CD14-positive monocyte (primary cell): ENCODE measurements around the gene GRIK2. TPM values are rescaled to one million over a fixed set of nuclear protein-coding genes. Genes with fewer than 3 reads are reported as not detected.

ENCODE experiments used
- DNase-seq, 3 donors: peaks; one replicate each; pipeline ENCODE4 v3.0.0-alpha.2; 2011 to 2022
- H2AFZ ChIP-seq: 2 replicates; pipeline ENCODE4 v1.6.0; 2012; ENCODE audit warnings: mild to moderate bottlenecking, low read depth, low read length, inconsistent platforms; ENCODE audit not compliant: insufficient read depth, poor library complexity, severe bottlenecking
- H3K27ac ChIP-seq, 2 donors: 1 replicate in 1 of 2; 2 replicates in 1 of 2; pipeline ENCODE4 v1.5.1; 2012 to 2013; ENCODE audit warnings: low read length in 2 of 2, control low read depth in 1 of 2, inconsistent platforms in 1 of 2, low read depth in 1 of 2, mild to moderate bottlenecking in 1 of 2
- H3K27me3 ChIP-seq, 2 donors: one replicate each; pipeline versions ENCODE4 v1.6.0 to v1.6.1; 2011 to 2013; ENCODE audit warnings: low read length in 2 of 2; ENCODE audit not compliant: control insufficient read depth in 2 of 2, insufficient read depth in 2 of 2
- H3K36me3 ChIP-seq, 2 donors: replicated peaks in 1 of 2; 1 replicate in 1 of 2; 2 replicates in 1 of 2; pipeline versions ENCODE4 v1.5.1 to v1.6.1; 2012 to 2013; ENCODE audit warnings: low read length in 2 of 2, control low read depth in 1 of 2, inconsistent platforms in 1 of 2, mild to moderate bottlenecking in 1 of 2; ENCODE audit not compliant: insufficient read depth in 2 of 2, control insufficient read depth in 1 of 2
- H3K4me1 ChIP-seq, 2 donors: 1 replicate in 1 of 2; 2 replicates in 1 of 2; pipeline versions ENCODE4 v1.5.1 to v1.6.1; 2012 to 2013; ENCODE audit warnings: low read length in 2 of 2, control low read depth in 1 of 2, inconsistent platforms in 1 of 2, mild to moderate bottlenecking in 1 of 2, moderate library complexity in 1 of 2; ENCODE audit not compliant: insufficient read depth in 2 of 2, control insufficient read depth in 1 of 2
- H3K4me2 ChIP-seq: replicated peaks from 2 replicates; pipeline ENCODE3; 2012; ENCODE audit warnings: low read length, moderate library complexity, mild to moderate bottlenecking; ENCODE audit not compliant: poor library complexity, severe bottlenecking; ENCODE audit errors: extremely low read depth
- H3K4me3 ChIP-seq, 3 experiments: fragments of 200-600 bp in 1 of 3; sonication (generic) in 1 of 3; replicated peaks in 1 of 3; 1 replicate in 2 of 3; 2 replicates in 1 of 3; pipeline ENCODE4 v1.5.1; 2011 to 2013; ENCODE audit warnings: low read length in 3 of 3, mild to moderate bottlenecking in 3 of 3, control low read depth in 2 of 3, low read depth in 2 of 3, inconsistent platforms in 1 of 3, moderate library complexity in 1 of 3
- H3K79me2 ChIP-seq: 2 replicates; pipeline ENCODE4 v1.6.0; 2012; ENCODE audit warnings: mild to moderate bottlenecking, control low read depth, inconsistent platforms, low read length, moderate library complexity; ENCODE audit not compliant: insufficient read depth
- H3K9ac ChIP-seq: 2 replicates; pipeline ENCODE4 v1.6.0; 2017; ENCODE audit warnings: low read length, mild to moderate bottlenecking; ENCODE audit not compliant: insufficient read depth, poor library complexity, severe bottlenecking
- H3K9me3 ChIP-seq, 2 donors: replicated peaks in 1 of 2; 1 replicate in 1 of 2; 2 replicates in 1 of 2; pipeline versions ENCODE4 v1.5.1 to v1.6.1; 2012 to 2013; ENCODE audit warnings: low read length in 2 of 2, control low read depth in 1 of 2; ENCODE audit not compliant: control insufficient read depth in 1 of 2, insufficient read depth in 1 of 2
- H4K20me1 ChIP-seq: 2 replicates; pipeline ENCODE4 v1.6.0; 2012; ENCODE audit warnings: mild to moderate bottlenecking, low read length, control low read depth, moderate library complexity; ENCODE audit not compliant: insufficient read depth
- H3K27ac Mint-ChIP-seq, 7 donors: one replicate each; pipeline ENCODE4 v1.8.0; 2020; ENCODE audit warnings: mild to moderate bottlenecking in 7 of 7, mixed read lengths in 7 of 7, moderate library complexity in 6 of 7, inconsistent platforms in 2 of 7
- H3K27me3 Mint-ChIP-seq, 3 donors: one replicate each; pipeline ENCODE4 v1.8.0; 2021 to 2022; ENCODE audit warnings: low read depth in 3 of 3, mild to moderate bottlenecking in 3 of 3, mixed read lengths in 3 of 3, moderate library complexity in 3 of 3, inconsistent platforms in 1 of 3
- H3K36me3 Mint-ChIP-seq, 2 donors: one replicate each; pipeline ENCODE4 v1.8.0; 2020; ENCODE audit warnings: mixed read lengths in 2 of 2, inconsistent platforms in 1 of 2, mild to moderate bottlenecking in 1 of 2
- H3K4me1 Mint-ChIP-seq: one replicate; pipeline ENCODE4 v1.8.0; 2020; ENCODE audit warnings: mild to moderate bottlenecking, mixed read lengths
- H3K4me3 Mint-ChIP-seq, 2 donors: one replicate each; pipeline ENCODE4 v1.8.0; 2020; ENCODE audit warnings: mild to moderate bottlenecking in 2 of 2, mixed read lengths in 2 of 2, moderate library complexity in 1 of 2
- H3K9me3 Mint-ChIP-seq, 7 donors: one replicate each; pipeline ENCODE4 v1.8.0; 2020 to 2022; ENCODE audit warnings: mixed read lengths in 7 of 7, mild to moderate bottlenecking in 6 of 7, moderate library complexity in 6 of 7, inconsistent platforms in 2 of 7
- CTCF ChIP-seq: fragments of 200-600 bp; IDR thresholded peaks from one replicate; pipeline ENCODE4 v1.8.0; 2022; ENCODE audit warnings: antibody characterized with exemption, mild to moderate bottlenecking
- WGBS: methylation state at CpG from one replicate; pipeline ENCODE4 v1.1.5; 2013; ENCODE audit warnings: missing lambda C conversion rate; ENCODE audit not compliant: insufficient coverage; 5-methylcytosine and 5-hydroxymethylcytosine counted together
- intact Hi-C, 2 donors: fragments of 100-400 bp; cut with micrococcal nuclease; formaldehyde crosslinking; loops; one replicate each; pipeline versions ENCODE4 v1.15.0 to v1.15.1; 2023
- polyA plus RNA-seq, 3 donors: library from polyadenylated mRNA; depleted of rRNA in 1 of 3; unstranded in 2 of 3; stranded (reverse) in 1 of 3; fragments of 300-500 nt in 2 of 3; fragments of >200 nt in 1 of 3; fragmentation: Illumina TruSeq in 2 of 3; gene quantifications; 1 replicate in 2 of 3; 2 replicates in 1 of 3; pipeline ENCODE4 v1.2.3, GENCODE V29; 2012 to 2021

GRIK2 gene
- polyA plus RNA-seq, 3 donors: not detected

- intact Hi-C loops: no loop called here
- Mint-ChIP-seq H3K27me3 (peaks cover 59 to 82% (median 69%) of the 10 kb centered on the region in 3 donors), H3K9me3 (peaks cover 0 to 21% (median 9%) of the 10 kb centered on the region in 7 donors), H3K4me3 (peak overlapping the region in 1 of 2 donors; percentile 13), H3K4me1 (no peaks in the 10 kb centered on the region), H3K36me3 (peaks cover 0 to 3% of the 10 kb centered on the region in 2 donors), H3K27ac (no peak overlapping the region)
- no peaks in the 10 kb centered on the region for H3K79me2 ChIP-seq
- no peaks in the 10 kb centered on the region for H3K4me1 ChIP-seq
- H3K27ac ChIP-seq: no peak overlapping the region
- H3K9me3 ChIP-seq: peaks cover 8 to 24% of the 10 kb centered on the region in 2 donors
- WGBS: no CpG with 5 or more reads among the region's 3 CpGs
- peaks cover 54 to 86% of the 10 kb centered on the region in 2 donors for H3K27me3 ChIP-seq
- H4K20me1 ChIP-seq: no peaks in the 10 kb centered on the region
- no peak overlapping the region for H3K4me2 ChIP-seq
- no peak overlapping the region for H2AFZ ChIP-seq
- DNase-seq: no peak
- H3K4me3 ChIP-seq: no peak overlapping the region
- no peak for TF ChIP-seq CTCF
- H3K9ac ChIP-seq: no peak overlapping the region
- H3K36me3 ChIP-seq: no peaks in the 10 kb centered on the region
Measured at GRCh38 chr6:101396548-101397173, 3.2 kb downstream of the GRIK2 start.

- no peak overlapping the region for H3K27ac Mint-ChIP-seq
Measured at GRCh38 chr6:101397199-101397598, 3.7 kb downstream of the GRIK2 start.

More at GRCh38 chr6:101397199-101397598, 3.7 kb downstream of the GRIK2 start:
- Histone ChIP-seq H3K27me3 (peaks cover 57 to 85% of the 10 kb centered on the region in 2 donors), H3K4me1 (no peaks in the 10 kb centered on the region), H3K9me3 (peaks cover 11 to 27% of the 10 kb centered on the region in 2 donors), H3K27ac (no peak overlapping the region), H4K20me1 (no peaks in the 10 kb centered on the region), H3K9ac (no peak overlapping the region), H3K36me3 (no peaks in the 10 kb centered on the region), H2AFZ (no peak overlapping the region), H3K79me2 (no peaks in the 10 kb centered on the region), H3K4me3 (no peak overlapping the region), H3K4me2 (no peak overlapping the region)
- peaks cover 2 to 21% (median 12%) of the 10 kb centered on the region in 7 donors for H3K9me3 Mint-ChIP-seq
- H3K27me3 Mint-ChIP-seq: peaks cover 57 to 82% (median 67%) of the 10 kb centered on the region in 3 donors
- WGBS: 0% methylated on average over 2 of the region's 4 CpGs
- H3K36me3 Mint-ChIP-seq: peaks cover 0 to 3% of the 10 kb centered on the region in 2 donors
- DNase-seq: no peak
- TF ChIP-seq CTCF: no peak
- no peak overlapping the region for H3K4me3 Mint-ChIP-seq
- intact Hi-C loops: no loop called here
- H3K4me1 Mint-ChIP-seq: no peaks in the 10 kb centered on the region
